Retina (tissue), 1 donor: ENCODE results near the gene ACTMAP.
"Not testable (repeated sequence)": the region's sequence is repeated elsewhere in the genome, so short reads cannot be mapped to it uniquely, and the experiment has no call there.

ENCODE experiments used
- DNase-seq: peaks from one replicate; pipeline ENCODE4 v3.0.0-alpha.2; 2016

ACTMAP gene

DNA sequence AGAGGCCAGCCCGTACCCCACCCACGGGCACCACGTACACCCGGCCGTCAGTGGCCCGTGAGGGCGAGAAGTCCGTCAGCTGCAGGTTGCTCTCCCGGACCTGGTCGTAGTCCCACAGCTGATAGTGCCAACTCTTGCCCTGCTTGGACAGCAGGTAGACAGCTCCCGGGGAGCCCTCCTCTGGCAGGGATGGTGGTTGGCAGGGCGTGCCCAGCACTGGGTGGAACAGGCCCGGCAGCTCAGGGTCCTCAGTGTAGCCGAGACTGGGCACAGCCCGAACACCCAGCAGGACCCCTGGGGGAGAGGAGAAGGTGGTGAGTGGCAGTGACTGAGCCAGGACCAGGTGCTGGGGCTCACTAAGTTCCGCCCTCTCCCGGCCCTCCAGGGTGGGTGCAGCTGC lies 7.8 kb downstream of the ACTMAP start:
- no peak for DNase-seq

DNA sequence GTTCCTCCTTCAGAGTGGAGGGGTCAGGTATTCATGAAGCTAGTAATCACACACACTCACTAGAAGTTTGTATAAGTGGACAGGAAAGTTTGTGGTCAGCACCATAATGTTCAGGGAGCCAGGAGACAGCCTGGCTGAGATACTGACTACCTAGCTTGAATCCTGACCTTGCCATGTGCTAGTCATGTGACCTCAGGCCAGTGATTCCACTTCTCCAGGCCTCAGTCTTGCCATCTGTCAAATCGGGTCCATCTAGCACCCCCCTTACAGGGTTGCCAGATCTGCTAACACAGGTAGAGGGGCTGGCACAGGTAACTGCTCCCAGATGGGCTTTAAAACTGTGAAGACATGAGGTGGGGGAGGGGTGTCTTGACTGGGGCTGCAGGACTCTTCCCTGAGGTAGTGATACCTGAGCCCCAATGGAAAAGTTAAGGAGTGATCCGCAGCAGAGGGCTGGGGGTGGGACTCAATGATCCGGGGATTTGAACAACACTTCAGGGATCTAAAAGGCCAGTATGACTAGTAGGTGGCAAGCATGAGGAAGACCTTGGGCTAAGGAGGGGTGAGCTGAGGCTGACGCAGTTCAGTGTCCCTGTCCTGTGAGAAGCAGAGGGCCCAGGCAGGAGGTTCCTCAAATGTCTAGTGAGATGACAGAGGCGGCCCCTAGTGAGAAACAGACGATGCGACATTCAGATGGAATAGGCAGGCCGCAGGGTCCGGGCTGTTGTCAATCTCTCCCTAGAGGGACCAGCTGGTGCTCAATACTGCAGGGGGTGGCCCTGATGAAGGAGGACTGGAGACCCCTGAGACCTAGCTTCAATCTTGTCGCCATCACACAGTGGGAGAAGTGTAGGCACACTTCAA lies 8.5 kb downstream of the ACTMAP start:
- DNase-seq: no peak

DNA sequence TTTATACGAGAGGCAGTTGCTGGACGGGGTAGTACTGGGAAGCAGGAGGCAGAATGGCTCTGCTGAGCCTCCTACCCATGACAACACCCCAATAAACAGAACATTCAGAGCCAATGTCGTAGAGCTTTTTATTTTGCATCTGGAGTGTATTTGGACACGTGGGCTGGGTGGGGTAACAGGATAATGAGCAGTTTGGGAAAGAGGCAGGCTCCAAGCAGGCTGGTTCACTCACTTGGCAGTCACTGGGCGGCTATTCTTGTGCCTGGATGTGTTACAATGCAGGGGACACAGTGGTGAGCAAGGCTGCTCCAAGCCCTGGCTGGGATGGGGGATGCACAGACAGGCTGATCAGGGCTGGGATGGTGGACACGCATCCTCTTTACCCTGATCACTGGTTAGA lies 9.5 kb downstream of the ACTMAP start:
- DNase-seq: no peak

DNA sequence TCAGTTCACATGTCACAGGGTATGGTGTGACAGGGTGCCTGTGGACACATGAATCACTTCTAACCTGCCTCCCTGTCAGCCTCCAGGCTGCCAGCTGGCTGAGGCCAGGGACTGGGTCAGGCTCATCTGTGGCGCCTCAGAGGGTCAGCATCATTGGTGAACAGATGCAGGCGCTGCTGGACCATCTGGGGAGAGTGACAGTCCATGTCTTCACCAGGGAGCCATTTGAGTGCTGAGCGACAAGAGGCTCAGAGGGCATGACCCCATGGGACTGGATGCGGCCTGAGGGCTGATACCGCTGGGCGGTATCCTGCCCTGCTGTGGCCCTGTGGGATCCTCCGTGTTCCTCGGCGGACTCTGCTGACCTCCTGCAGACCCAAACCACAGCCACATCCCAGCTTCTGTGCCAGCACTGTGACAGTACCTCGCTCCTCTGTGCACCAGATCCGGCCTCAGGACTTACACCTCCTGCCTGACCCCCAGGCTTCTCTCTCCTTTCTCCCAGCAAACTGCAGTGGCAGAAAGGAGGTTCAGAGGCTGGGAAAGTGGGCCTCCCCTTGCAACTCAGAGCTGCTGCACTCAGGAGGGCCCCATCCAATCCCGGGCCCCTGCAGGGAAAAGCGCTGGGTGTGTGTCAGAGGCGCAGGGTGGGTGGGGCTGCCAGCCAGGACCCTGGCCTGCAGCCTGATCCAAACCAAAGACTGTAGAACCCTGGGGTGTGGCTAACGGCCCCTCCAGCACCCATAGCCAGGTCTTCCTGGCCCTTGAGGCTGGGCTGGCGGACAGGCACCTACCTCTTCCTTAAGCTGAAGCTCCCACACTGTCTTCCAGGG lies 10.2 kb downstream of the ACTMAP start:
- no peak for DNase-seq

DNA sequence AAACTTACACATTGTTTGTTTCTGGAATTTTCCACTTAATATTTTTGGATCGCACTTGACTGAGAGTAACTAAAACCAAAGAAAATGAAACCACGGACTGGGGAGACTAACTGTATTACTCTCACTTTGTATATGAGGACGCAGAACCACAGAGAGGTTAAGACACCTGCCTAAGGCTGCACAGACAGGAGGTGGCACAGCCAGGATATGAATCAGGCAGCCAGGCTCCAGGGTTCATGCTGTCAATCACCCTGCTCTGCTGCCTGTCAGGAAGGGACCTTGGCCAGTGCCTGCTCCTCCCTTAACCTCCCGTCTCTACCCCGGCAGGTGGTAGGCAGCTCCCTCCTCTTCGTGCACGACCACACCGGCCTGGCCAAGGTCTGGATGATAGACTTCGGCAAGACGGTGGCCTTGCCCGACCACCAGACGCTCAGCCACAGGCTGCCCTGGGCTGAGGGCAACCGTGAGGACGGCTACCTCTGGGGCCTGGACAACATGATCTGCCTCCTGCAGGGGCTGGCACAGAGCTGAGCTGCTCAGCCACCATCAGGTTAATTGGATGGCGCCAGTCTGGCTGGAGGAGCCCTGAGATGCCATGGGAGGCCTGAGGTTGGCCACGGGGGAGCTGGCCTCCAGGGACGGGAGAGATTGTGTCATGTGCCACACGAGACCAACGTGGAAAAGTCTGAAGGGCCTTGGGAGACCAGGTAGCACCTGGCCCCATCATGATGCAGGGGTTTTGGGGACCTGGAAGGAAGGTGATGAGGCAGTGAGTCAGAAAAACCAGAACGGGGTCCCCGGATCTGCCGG lies 11.0 kb downstream of the ACTMAP start:
- DNase-seq: no peak

DNA sequence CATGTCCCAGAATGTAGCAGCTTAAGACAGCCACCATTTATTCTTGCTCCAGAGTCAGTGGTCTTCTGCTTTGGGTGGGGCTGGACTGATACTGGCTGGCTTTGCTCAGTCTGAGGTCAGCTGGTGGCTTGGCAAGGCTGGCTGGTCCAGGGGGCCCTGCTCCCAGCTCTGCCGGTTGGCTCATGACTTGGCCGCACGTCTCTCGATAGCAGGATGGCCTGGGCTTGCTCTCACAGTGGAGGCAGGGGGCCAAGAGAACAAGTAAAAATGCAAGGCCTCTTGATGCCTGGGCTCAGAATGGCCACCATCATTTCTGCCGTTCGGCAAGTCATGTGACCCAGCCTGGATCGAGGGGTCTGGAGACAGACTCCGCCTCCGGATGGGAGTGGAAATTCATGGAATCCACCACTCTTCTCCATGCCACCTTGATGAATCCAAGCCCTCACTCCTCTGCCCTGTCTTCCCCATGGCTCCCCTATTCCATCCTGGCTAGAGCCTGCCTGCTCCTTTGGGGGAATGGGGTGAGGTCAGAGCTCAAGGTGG lies 13.1 kb downstream of the ACTMAP start:
- DNase-seq: no peak

DNA sequence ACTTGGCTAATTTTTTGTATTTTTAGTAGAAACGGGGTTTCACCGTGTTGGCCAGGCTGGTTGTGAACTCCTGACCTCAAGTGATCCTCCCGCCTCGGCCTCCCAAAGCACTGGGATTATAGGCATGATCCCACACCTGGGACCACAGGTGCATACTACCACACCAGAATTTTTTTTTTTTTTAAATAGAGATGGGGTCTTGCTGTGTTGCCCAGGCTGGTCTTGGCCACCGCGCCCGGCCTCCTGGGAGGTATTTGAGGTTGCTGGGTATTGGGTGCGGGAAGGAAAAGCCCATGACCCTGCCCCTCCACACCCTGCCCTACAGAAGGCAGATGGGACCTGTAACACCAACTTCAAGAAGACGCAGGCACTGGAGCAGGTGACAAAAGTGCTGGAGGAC lies 13.6 kb downstream of the ACTMAP start:
- no peak for DNase-seq

DNA sequence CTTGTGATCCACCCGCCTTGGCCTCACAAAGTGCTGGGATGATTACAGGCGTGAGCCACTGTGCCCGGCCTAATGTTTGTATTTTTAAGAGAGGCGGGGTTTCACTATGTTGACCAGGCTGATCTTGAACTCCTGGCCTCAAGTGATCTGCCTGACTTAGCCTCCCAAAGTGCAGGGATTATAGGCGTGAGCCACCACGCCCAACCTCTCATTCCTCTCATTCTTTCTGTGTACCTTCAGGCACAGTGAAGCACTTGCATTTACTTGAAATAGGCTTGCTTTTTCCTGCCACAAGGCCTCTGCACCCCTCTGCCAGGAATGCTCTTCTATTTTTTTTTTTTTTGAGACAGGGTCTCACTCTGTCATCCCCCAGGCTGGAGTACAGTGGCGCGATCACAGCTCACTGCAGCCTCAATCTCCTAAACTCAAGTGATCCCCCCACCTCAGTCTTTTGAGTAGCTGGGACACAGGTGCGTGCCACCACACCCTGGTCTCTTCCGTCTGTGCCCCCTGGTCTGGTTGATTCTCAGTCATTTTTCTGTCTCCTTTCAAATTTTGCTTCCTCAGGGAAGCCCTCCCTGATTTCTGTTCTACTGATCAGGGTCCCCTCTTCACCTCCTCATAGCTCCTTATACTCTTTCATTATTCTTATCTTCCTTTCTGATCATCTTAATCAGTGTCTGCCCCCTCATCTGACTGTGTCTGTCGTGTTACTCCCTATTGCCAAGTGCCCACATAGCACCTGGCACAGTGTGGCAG lies 15.1 kb downstream of the ACTMAP start:
- no peak for DNase-seq

DNA sequence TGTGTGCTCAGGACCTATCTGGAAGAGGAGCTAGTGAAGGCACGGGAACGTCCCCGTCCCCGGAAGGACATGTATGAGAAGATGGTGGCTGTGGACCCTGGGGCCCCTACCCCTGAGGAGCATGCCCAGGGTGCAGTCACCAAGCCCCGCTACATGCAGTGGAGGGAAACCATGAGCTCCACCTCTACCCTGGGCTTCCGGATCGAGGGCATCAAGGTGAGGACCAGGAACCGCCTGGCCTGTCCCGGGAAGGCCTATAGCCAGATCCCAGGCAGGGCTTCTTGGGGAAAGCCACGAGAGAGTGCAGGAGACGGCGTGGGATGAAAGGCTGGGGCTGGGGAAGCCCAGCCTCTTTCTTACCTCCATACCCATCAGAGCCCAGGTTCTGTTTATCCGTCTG lies 17.1 kb downstream of the ACTMAP start:
- no peak for DNase-seq

DNA sequence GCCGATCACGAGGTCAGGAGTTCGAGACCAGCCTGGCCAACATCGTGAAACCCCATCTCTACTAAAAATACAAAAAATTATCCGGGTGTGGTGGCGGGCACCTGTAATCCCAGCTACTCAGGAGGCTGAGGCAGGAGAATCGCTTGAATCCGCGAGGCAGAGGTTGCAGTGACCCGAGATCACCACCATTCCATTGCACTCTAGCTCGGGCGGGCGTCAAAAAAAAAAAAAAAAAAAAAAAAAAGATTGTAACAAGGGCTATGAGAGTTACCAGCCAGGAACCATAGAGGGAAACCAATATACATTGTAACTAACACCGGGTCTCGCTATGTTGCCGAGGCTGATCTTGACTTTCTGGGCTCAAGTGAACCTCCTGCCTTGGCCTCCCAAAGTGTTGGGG lies 18.0 kb downstream of the ACTMAP start:
- not testable (repeated sequence) for DNase-seq

DNA sequence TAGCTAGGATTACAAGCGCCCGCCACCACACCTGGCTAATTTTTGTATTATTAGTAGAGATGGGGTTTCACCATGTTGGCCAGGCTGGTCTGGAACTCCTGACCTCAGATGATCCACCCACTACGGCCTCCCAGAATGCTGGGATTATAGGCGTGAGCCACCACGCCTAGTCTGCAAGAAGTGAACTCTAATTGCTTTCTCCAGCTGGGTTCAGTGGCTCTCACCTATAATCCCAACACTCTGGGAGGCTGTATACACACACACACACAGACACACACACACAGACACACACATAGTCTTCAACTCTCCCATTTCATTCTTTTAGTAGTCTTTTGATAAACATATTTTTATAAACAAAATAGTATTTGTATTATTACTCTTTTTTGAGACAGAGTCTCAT lies 20.2 kb downstream of the ACTMAP start:
- not testable (repeated sequence) for DNase-seq

DNA sequence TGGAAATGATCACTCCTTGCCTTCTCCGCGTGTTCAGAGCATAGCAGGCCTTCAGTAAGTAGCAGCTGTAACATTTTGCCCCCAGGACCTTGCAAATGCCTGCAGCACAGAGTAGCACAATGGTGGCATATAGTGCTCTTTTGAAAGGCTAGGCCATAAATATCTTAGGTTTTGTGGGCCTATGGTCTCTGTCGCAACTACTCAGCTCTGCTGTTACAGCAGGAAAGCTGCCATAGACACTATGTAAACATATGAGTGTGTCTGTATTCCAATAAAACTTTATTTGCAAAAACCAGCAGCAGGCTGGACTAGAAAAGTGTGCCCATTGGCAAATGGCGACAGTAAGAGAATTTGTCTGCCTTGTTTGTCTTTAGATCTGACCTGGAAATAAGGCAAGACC lies 24.0 kb downstream of the ACTMAP start:
- DNase-seq: no peak

DNA sequence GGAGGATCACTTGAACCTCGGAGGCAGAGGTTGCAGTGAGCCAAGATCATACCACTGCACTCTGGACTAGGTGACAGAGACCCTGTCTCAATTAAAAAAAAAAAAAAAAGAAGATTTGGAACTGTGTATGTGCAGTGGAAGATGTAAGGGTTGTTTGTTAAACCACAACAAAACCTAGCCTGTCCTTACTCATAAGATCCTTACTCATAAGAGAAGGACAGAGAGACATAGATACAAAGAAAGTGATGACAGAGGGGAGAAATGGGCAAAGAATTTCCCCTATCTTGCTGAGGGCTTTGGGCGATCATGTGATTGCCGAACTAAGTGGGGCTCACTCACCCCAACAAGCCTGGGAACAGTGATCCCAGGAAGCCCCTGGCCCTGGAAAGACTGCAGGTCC lies 25.4 kb downstream of the ACTMAP start:
- DNase-seq: no peak

DNA sequence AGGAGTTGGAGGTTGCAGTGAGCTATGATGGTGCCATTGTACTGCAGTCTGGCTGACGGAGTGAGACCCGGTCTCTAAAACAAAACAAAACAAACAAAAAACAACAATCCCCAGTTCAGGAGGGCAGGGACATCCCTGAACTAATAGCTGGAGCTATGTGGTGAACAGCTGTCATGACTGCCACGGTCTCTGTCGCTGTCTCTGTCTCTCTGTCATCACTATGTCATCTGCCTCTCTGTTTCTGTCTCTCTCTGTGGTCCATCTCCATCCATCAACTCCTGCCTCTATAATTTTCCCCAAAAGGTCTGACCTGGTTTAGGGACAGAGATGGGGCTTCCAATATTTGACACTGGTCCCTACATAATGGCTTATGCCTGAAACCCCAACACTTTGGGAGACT lies 26.0 kb downstream of the ACTMAP start:
- no peak for DNase-seq

DNA sequence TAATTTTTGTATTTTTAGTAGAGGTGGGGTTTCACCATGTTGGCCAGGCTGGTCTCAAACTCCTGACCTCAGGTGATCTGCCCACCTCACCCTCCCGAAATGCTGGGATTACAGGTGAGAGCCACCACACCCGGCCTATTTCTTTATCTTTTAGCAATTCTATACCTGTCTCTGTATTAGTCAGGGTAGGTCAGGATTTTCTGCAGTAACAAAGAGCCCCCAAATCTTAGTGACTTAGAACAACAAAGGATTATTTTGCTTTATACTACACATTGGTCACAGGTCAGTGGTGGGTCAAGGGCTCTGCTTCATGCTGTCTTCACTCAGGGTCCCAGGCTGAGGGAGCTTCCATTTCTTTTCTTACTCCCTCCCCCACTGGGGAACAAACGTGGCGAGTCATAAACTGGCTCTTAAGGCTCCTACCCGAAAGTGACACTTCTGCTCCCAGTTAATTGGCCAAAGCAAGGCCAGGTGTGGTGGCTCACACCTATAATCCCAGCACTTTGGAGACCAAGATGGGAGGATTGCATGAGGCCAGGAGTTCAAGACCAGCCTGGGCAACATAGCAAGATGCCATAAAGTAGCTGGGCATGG lies 26.5 kb downstream of the ACTMAP start:
- no peak for DNase-seq

DNA sequence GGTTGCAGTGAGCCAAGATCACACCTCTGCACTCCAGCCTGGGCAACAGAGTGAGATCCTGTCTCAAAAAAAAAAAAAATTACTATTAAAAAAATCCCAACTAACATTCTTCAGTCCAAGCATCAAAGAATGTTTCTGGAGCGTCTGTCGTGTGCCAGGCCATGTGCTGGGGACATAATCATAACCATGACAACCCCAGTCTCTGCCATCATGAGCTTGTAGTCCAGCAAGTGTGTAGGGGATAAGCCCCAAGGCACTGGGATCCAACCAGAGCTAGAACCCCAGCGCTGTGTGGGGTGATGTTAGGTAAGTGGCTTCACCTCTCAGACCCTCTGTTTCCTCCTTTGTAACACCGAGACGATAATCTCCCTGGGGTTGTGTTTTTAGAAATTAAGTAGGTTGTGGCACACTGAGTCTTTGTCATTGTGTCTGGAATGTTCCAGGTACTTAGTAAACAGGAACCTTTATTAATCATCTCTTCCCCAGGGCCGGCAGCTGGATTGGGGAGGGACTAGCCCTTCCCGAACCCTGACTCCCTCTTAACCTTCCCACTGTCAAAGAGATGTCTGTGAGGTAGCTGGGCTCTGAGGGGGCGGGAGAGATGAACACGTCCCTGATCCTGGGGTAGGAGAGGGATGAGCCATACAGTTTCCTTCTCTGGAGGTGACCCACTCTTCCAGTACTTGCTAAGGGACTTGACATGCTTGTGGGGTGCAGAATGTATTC lies 28.2 kb downstream of the ACTMAP start:
- DNase-seq: no peak

DNA sequence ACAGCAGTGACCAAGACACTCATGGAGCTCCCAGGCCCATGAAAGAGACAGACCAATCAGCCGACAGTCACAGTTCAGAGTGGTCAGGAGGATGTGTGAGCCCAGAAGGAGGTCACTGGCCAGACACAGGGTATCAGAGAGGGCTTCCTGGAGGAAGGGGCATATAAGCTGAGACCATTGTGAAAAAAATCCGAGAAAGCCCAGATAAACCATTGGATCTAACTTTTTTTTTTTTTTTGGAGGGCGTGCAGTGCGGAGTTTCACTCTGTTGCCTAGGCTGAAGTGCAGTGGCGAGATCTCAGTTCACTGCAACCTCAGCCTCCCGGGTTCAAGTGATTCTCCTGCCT lies 29.2 kb downstream of the ACTMAP start:
- no peak for DNase-seq

DNA sequence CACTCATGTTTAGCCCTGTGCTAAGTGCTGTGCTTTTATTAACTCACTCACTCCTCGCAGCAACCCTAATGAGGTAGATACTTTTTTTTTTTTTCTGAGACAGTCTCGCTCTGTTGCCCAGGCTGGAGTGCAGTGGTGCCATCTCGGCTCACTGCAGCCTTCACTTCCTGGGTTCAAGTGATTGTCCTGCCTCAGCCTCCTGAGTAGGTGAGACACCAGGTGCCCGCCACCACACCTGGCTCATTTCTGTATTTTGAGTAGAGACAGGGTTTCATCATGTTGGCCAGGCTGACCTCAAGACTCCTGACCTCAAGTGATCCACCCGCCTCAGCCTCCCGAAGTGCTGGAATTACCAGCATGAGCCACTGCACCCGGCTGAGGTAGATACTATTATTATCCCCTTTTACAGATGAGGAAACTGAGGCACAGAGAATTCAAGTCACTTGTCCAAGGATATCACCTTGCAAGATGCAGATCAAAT lies 30.8 kb downstream of the ACTMAP start:
- DNase-seq: no peak

DNA sequence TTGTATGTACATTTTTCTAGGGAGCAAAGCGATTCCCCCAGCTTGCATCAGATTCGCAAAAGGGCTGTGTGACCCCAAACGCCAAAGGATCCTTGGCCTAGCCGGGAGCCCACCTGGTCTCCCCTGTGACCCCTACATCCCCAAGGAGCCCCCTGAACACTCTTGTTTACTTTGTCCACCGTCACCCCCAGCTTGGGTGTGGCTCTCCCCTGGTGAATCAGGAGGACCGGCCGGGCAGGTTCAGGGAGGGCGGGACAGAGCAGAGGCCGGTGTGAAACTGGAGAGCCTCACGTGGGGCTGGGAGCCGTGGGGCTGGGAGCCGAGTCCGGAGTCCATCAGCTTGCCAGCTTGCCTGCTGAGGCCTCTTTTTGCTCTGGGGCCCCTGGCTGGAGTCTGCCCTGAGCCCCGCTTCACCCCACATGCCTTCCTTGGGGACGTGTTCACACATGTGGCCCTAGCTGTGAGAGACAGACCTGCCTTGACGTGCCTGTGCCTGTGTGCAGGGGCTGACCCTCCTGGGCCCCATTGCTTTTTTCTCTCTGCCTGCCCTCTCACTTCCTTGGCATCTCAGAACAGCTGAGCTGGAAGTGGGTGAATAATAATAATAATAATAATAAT lies 31.4 kb downstream of the ACTMAP start:
- peak; percentile 41 for DNase-seq
